GM21515 (cell line): ENCODE data around the gene MAD1L1.
"Not testable (repeated sequence)": the region's sequence is repeated elsewhere in the genome, so short reads cannot be mapped to it uniquely, and the experiment has no call there.

Source experiments
- ATAC-seq: cut with Tn5 transposase; IDR thresholded peaks from one replicate; pipeline ENCODE4 v1.9.1; 2021; ENCODE audit not compliant: unreplicated experiment

Gene MAD1L1

GRCh38 chr7:1892011-1892965, 340.5 kb downstream of the MAD1L1 start:
- ATAC-seq = no peak

GRCh38 chr7:1890289-1891235, 342.2 kb downstream of the MAD1L1 start:
- no peak for ATAC-seq

DNA sequence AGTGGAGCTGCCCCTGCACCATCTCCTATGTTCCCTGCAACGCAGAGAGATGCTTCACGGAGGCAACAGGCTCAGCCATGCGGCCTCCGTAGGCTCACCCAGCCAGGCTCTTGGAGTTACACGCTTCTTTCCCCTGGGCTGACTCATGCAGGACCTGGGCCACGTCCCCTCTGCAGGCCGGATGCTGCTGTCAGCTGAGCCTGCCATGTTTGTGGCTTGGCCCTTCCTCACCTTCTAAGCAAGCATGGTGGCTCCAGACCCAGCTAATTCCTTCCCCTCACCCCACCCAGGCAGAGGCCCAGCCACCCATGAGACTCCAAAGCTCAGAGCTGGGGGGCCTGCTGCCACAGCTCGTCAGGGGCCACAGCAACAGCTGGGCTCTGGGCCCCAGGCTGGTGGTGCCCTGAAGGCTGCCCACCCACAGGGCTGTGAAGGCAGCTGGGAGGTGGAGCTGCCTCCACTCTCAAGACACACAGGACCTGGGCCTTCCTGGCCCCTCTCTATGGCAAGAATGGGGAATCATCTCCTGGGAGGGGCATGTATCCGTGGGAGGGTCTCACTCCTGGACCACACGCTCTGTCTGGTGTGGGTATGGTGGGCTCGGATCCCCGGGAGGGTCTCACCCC, 343.1 kb downstream of the MAD1L1 start:
- ATAC-seq = no peak

DNA sequence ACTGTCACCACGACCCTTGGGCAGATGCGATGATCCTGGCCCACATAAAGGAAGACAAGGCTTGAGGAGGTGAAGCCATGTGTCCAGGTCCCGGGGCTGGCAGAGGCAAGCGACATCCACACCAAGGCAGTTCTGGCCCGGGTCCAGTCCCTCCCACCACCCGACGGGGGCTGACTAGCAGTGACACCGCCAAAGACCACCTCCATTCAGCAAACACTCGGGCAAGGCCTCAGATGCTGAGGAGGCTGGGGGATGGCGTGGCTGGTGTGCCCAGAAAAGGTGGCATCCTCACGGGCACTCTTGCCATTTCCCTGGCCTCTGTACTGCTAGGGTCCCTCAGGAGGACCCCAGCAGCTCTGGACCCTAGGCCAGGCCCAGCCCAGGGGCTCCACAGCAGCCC, 343.7 kb downstream of the MAD1L1 start:
- ATAC-seq = no peak

- no peak for ATAC-seq
Observed at GRCh38 chr7:1888425-1888824, 344.3 kb downstream of the MAD1L1 start.

- no peak for ATAC-seq
Observed at GRCh38 chr7:1887251-1887650, 345.5 kb downstream of the MAD1L1 start.

GRCh38 chr7:1886361-1887064, 346.2 kb downstream of the MAD1L1 start:
- no peak for ATAC-seq

- ATAC-seq = no peak
Observed at GRCh38 chr7:1885465-1886226, 347.1 kb downstream of the MAD1L1 start.

DNA sequence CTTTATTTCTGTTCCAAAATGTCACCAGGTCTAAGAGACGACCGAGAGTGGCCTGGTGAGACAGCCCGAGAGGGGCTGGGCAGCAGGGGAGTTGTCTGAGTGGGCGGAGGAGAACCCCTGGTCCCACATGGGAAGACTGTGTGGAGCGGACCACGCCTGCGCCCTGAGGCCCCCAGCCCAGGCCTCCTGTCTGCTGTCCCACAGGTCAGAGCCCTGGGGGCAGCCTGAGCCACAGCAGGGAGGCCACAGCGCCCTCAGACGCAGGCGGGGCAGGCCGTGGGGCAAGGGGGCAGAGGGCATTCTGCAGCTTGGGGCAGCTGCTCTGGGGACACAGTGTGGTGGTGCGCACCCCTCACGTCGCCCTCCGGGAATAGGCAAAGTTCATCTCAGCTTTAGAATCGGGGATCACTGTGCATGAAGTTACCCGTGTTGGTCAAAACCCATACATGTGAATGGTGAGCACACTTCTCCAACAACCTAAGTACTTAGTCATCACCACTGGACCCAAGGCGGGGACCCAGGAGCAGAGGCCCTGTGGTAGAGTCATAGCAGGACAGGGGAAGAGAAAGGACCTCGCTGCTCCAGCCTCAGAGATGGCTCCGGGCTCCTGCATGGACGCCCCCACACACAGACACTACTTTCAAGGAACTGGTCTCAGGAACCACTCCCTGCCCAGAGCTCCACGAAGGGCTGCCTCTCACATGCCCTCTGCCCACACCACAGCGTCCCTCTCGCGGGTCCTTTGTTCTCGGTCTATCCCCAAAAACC, 348.0 kb downstream of the MAD1L1 start:
- ATAC-seq = no peak

DNA sequence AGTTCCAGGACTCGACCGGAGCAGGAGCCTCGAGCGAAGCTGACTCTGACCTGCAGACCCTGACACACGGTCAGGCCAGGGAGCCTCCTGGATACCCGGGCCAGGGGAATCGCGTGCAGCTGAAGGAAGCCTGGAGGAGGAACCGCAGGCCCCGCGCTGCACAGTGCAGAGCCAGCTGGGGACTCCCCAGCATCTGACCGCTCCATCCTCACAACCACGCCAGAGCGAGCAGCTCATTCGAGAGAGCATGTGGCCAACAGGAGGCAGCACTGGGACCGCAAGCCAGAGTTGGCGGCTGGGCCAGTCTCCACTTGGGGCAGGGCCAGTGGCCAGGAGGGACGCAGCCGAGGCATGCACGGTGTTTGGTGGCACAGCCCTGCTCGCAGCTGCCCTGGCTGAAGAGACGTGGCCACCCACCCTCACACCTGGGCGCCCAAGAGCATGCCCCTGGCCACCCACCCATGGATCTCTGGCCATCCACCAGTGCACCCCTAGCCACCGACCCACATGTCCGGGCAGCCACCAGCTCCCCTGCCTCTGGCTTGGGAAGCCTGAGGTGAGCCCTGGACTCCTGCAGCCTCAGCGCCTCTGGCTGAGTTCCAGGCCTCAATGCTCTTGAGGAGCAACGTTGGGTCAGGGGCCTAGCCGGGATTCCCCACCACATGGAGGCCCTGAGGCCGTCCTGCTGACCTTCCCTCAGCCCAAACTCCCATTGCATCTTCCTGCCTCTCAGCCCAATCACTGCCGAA, 348.7 kb downstream of the MAD1L1 start:
- ATAC-seq = no peak

DNA sequence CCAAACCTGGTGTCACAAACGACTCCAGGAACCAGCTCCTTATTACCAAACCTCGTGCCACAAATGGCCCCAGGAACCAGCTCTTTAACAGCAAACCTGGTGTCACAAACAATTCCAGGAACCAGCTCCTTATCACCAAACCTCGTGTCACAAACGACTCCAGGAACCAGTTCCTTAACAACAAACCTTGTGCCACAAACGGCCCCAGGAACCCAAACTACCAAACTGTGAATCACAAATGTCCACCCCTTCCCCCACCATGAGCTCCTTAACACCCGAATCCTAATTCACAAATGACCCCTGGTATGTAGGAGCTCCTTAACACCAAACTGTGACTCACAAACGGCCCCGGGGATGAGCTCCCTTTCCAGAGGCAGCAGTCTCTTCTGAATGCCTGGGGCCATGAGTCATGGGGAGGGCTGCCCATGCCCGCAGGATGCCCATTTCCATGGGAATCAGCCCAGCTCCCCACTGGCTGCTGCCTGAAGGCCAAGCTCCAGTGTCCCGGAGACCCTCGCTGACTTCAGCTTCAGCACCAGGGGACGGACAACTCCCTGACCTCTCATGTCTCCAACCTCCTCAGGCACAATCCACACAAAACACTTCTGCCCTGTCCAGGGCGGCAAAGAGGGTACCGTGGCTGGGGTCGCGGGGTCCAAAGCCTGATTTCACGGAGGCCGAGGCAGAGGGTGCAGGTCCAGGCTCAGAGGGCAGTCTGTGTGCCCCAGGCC, 349.5 kb downstream of the MAD1L1 start:
- no peak for ATAC-seq

DNA sequence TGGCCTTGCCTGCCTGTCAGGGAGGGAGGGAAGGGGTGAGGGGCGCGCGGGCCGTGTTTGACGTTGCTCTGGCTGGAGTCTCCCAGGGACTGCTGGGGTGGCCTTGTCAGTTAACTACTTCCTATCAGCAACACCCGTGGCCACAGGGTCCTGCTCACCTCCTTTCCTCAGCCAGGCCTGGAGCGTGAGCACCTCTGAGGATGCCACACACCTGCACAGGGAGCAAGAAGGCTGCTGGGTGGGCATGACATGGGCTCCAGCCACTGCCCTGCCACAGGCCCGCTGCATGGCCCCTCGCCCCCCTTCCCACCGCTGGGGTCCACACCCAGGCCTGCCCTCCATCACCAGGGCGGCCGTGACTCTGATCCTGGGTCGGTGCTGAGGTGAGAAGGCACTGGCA, 350.3 kb downstream of the MAD1L1 start:
- no peak for ATAC-seq

DNA sequence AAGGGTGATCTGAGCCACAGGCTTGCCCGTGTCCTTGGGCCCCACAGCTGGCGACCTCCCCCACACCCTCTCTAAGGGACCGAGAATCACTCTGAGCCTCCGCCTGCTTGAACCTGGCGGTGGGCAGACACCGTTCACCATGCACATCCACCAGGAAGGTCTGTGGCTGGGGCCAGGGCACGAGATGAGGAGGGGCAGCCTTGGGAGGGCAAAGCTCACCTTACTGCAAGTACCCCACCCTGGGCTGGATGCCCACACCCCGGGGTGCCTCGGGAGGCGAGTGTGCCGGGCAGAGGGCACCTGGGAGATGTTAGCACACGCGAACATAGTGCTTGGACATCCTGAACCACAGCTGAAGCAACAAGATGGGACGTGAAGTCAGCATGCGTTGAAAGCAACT, 350.8 kb downstream of the MAD1L1 start:
- ATAC-seq = no peak

- ATAC-seq = not testable (repeated sequence)
Observed at GRCh38 chr7:1876641-1877040, 356.1 kb downstream of the MAD1L1 start.

DNA sequence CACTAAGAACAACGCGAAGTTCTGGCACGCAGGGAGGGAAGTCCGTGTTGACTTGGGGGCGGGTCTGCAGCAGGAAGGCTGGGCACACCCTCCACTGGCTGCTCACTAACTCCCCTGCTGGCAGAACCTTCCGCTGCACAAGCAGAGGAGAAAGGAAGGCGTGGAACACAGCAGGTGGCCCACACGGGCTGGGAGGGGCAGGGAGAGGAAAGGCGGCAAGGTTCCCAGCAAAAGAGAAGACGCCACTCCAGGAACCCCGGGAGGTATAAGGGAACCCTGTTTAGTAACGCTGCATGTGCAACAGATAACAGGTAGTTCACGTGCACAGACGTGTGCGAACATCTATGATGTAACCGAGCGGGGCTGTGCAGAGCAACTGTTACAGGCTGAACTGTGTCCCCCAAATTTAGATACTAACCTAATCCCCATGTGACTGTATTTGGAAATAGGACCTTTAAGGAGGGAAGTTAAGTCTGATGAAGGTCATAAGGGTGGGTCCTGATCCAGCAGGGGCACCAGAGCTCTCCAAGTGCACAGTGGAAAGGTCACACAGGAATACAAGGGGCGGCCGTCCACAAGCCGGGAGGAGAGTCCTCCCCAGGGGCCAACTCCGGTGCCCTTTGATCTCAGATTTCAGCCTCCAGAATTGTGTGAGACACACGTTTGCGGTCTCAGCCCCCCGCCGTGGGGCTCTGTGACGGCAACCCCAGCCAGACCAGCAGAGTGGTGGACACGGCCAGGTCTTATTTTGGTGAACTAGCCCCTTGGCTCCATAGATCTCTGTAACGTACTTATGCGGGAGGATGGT, 357.1 kb downstream of the MAD1L1 start:
- ATAC-seq = not testable (repeated sequence)

GRCh38 chr7:1874590-1875391, 358.0 kb downstream of the MAD1L1 start:
- ATAC-seq = not testable (repeated sequence)
